ENCODE results near the gene PRR9. TPM values are rescaled to one million over a fixed set of nuclear protein-coding genes. Genes with fewer than 3 reads are reported as not detected.
"Not testable (repeated sequence)": the region's sequence is repeated elsewhere in the genome, so short reads cannot be mapped to it uniquely, and the experiment has no call there.

PRR9 gene
- total RNA-seq (not detected), polyA plus RNA-seq (not detected)

DNA sequence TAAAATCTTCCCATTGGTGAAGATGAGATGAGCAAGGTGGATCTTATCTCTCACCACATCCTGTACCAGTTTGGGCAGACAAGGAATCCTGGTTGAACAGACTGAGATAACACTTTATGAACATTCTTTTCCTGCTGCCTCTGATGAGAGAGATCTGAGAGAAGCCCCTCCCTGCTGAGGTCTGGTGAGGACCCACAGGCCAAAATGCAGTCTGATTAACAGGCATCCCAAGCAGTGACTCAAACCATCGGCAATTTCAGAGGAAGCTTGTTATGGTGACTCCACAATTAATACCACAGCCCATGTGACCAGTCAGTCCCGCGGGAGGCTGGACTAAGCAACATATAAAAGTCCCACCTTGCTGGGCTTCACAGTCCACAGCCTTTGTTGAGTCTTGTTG lies at the start of gene PRR9:
Gene PRR9 (plus strand): TSS at position 373 of the 400 bp plus-strand sequence. CDS start 561 bp downstream, outside the sequence.
- 68% methylated on average over 3 of the region's 3 CpGs for WGBS
- Histone ChIP-seq H3K36me3 (ENCODE audit: insufficient read depth) (no peaks in the 10 kb centered on the region), H3K27ac (ENCODE audit: low read depth) (no peak within 1 kb of the TSS), H3K4me1 (ENCODE audit: insufficient read depth) (no peaks in the 10 kb centered on the region), H3K4me3 (ENCODE audit: low read depth, low read length) (no peak within 1 kb of the TSS)
- no peak for DNase-seq (ENCODE audit: extremely low spot score)

DNA sequence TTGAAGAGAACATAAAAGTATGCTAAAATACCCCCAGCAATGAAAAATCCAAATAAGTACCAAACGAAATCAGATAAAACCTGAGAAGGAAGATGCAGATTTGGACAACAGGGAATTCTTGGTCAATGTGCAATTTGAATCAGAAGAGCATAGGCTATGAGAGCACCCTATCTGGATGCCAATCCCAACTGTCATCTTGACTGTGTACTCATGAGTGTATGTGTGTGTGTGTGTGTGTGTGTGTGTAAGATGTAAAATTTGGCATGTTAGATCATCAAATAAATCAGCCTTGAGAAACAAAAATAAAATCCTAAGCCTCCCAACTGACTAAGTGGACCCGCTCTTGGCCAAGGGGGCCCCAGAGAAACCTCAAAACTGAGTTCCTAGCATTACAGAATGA lies 48.7 kb upstream of the PRR9 start:
- H3K4me3 ChIP-seq (ENCODE audit: low read depth, low read length): no peak overlapping the region
- WGBS: 72% methylated on average over 2 of the region's 2 CpGs
- H3K4me1 ChIP-seq (ENCODE audit: insufficient read depth): no peaks in the 10 kb centered on the region
- H3K36me3 ChIP-seq (ENCODE audit: insufficient read depth): no peaks in the 10 kb centered on the region
- H3K27ac ChIP-seq (ENCODE audit: low read depth): no peak overlapping the region
- DNase-seq (ENCODE audit: extremely low spot score): no peak

DNA sequence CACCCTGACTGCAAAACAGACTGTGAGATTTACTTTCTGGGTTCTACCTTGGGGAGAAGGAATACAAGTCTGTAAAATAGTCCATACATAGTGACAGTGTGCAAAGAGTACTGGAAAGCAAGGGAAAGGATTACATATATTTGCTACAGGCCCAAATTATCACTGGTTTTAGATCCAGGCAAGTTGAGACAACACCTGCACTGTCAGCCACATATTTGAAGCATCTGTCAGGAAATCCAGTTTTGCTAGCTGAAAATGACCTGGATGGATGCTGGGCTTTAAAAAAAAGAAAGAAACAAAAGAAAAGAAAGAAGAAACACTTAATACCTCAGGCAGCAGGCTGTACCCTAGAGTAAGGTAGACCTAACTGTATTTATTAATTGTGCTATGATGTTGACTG lies 42.8 kb upstream of the PRR9 start:
- no peak for DNase-seq (ENCODE audit: extremely low spot score)
- no peak overlapping the region for H3K27ac ChIP-seq (ENCODE audit: low read depth)
- no peaks in the 10 kb centered on the region for H3K36me3 ChIP-seq (ENCODE audit: insufficient read depth)
- no peak overlapping the region for H3K4me3 ChIP-seq (ENCODE audit: low read depth, low read length)
- H3K4me1 ChIP-seq (ENCODE audit: insufficient read depth): no peaks in the 10 kb centered on the region

DNA sequence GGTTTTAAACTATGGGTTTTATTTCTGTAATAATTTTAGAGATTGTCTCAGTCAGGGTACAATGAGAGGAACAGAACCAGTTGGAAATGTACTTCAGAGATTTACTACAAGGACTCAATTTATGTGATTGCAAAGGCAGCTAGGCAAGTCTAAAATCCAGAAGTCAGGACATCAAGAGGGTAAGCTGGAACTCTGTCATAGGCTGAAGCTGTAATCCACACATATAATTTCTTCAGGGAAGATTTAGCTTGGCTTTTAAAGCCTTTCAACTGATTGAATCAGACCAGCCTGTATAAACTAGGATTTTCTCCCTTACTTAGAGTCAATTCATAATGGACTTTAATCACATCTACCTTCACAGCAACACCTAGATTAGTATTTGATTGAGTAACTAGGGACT lies 38.5 kb upstream of the PRR9 start:
- DNase-seq (ENCODE audit: extremely low spot score): no peak
- H3K4me3 ChIP-seq (ENCODE audit: low read depth, low read length): no peak overlapping the region
- H3K4me1 ChIP-seq (ENCODE audit: insufficient read depth): no peaks in the 10 kb centered on the region
- H3K36me3 ChIP-seq (ENCODE audit: insufficient read depth): no peaks in the 10 kb centered on the region
- no peak overlapping the region for H3K27ac ChIP-seq (ENCODE audit: low read depth)

DNA sequence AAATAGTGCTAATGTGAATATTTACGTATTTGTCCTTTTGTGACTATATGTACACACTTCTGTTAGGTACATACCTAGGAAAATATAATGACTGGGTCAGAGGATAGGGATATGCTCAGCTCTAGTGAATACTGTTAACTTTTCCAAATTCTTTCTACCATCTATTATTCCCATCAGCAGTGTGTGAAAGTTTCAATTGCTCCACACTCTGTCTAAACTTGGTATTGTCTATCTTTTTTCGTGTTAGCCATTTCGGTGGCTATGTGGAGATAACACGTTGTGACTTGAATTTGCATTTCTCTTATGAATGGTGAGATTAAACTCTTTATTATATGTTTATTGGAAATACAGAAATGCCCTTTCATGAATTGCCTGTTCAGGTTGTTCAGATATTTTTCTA lies 36.8 kb upstream of the PRR9 start:
- 74% methylated on average over 4 of the region's 4 CpGs for WGBS
- no peaks in the 10 kb centered on the region for H3K36me3 ChIP-seq (ENCODE audit: insufficient read depth)
- H3K4me1 ChIP-seq (ENCODE audit: insufficient read depth): no peaks in the 10 kb centered on the region
- no peak for DNase-seq (ENCODE audit: extremely low spot score)
- no peak overlapping the region for H3K4me3 ChIP-seq (ENCODE audit: low read depth, low read length)
- no peak overlapping the region for H3K27ac ChIP-seq (ENCODE audit: low read depth)

GRCh38 chr1:153188301-153188700 lies 29.1 kb upstream of the PRR9 start:
- not testable (repeated sequence) for H3K4me1 ChIP-seq (ENCODE audit: insufficient read depth); H3K4me3 ChIP-seq (ENCODE audit: low read depth, low read length); H3K36me3 ChIP-seq (ENCODE audit: insufficient read depth); DNase-seq (ENCODE audit: extremely low spot score); H3K27ac ChIP-seq (ENCODE audit: low read depth)
- WGBS: 77% methylated on average over 4 of the region's 4 CpGs

DNA sequence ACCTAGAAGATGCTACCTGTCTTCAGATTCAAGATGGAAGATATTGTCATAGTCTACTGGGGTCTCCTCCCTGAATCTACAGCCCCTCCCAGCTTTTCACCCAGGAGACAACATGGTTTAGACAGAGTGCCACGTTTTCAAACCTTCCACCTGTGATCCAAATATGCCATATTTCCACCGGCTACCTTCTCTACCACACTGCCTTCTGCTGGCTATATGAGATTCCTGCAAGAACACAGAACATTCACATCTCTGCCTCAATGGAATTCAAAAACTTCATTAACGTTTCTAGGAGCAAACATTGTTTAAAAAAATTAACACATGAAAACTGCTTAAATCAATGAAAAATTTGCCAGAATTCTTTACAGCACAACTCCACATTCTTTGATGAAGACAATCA lies 27.0 kb upstream of the PRR9 start:
- DNase-seq (ENCODE audit: extremely low spot score): no peak
- WGBS: 18% methylated on average over 3 of the region's 3 CpGs
- Histone ChIP-seq H3K27ac (ENCODE audit: low read depth) (no peak overlapping the region), H3K36me3 (ENCODE audit: insufficient read depth) (no peaks in the 10 kb centered on the region), H3K4me1 (ENCODE audit: insufficient read depth) (no peaks in the 10 kb centered on the region), H3K4me3 (ENCODE audit: low read depth, low read length) (no peak overlapping the region)

DNA sequence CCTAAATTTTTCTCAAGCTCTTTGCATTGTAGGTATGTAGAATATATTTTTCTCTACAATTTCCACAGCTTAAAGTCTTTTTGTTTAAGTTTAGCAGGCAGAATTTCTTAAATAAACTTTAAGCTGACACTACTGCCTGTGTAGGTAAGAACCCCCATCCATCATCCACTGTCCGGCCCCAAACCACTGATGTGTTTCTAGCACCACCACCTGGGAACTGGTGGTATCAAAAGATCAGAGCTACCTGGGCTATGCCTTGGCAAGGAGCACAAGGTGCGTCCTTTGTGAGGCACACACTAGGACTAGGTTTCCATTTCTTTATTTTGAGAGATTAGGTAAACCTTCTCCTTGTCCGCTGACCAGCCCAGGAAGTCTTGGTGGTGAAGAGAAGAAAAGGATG lies 24.7 kb upstream of the PRR9 start:
- no peak for DNase-seq (ENCODE audit: extremely low spot score)
- H3K4me1 ChIP-seq (ENCODE audit: insufficient read depth): no peaks in the 10 kb centered on the region
- H3K4me3 ChIP-seq (ENCODE audit: low read depth, low read length): no peak overlapping the region
- H3K36me3 ChIP-seq (ENCODE audit: insufficient read depth): no peaks in the 10 kb centered on the region
- WGBS: 24% methylated on average over 3 of the region's 3 CpGs
- no peak overlapping the region for H3K27ac ChIP-seq (ENCODE audit: low read depth)

GRCh38 chr1:153194331-153195050 lies 22.9 kb upstream of the PRR9 start:
- Histone ChIP-seq H3K27ac (ENCODE audit: low read depth) (no peak overlapping the region), H3K36me3 (ENCODE audit: insufficient read depth) (no peaks in the 10 kb centered on the region), H3K4me1 (ENCODE audit: insufficient read depth) (no peaks in the 10 kb centered on the region), H3K4me3 (ENCODE audit: low read depth, low read length) (no peak overlapping the region)
- WGBS: 56% methylated on average over 3 of the region's 3 CpGs
- no peak for DNase-seq (ENCODE audit: extremely low spot score)

- WGBS: 77% methylated on average over 4 of the region's 4 CpGs
- DNase-seq (ENCODE audit: extremely low spot score): no peak
- Histone ChIP-seq H3K27ac (ENCODE audit: low read depth) (no peak overlapping the region), H3K36me3 (ENCODE audit: insufficient read depth) (no peaks in the 10 kb centered on the region), H3K4me1 (ENCODE audit: insufficient read depth) (no peaks in the 10 kb centered on the region), H3K4me3 (ENCODE audit: low read depth, low read length) (no peak overlapping the region)
These were observed 22.2 kb upstream of the PRR9 start for GRCh38 chr1:153195216-153195615.

GRCh38 chr1:153202006-153202405 lies 15.4 kb upstream of the PRR9 start:
- H3K4me3 ChIP-seq (ENCODE audit: low read depth, low read length): no peak overlapping the region
- 39% methylated on average over 4 of the region's 4 CpGs for WGBS
- DNase-seq (ENCODE audit: extremely low spot score): no peak
- H3K27ac ChIP-seq (ENCODE audit: low read depth): no peak overlapping the region
- no peaks in the 10 kb centered on the region for H3K36me3 ChIP-seq (ENCODE audit: insufficient read depth)
- H3K4me1 ChIP-seq (ENCODE audit: insufficient read depth): no peaks in the 10 kb centered on the region

GRCh38 chr1:153203130-153203529 lies 14.3 kb upstream of the PRR9 start, which contains the start of gene LELP1:
Gene LELP1, plus strand, starts transcription at chr1:153203430. Its CDS starts 1,278 bp downstream, at chr1:153204708.
- Histone ChIP-seq H3K27ac (ENCODE audit: low read depth) (no peak within 1 kb of the TSS), H3K36me3 (ENCODE audit: insufficient read depth) (no peaks in the 10 kb centered on the region), H3K4me3 (ENCODE audit: low read depth, low read length) (no peak within 1 kb of the TSS), H3K4me1 (ENCODE audit: insufficient read depth) (no peaks in the 10 kb centered on the region)
- no peak for DNase-seq (ENCODE audit: extremely low spot score)
- WGBS: 58% methylated on average over 1 of the region's 1 CpG

DNA sequence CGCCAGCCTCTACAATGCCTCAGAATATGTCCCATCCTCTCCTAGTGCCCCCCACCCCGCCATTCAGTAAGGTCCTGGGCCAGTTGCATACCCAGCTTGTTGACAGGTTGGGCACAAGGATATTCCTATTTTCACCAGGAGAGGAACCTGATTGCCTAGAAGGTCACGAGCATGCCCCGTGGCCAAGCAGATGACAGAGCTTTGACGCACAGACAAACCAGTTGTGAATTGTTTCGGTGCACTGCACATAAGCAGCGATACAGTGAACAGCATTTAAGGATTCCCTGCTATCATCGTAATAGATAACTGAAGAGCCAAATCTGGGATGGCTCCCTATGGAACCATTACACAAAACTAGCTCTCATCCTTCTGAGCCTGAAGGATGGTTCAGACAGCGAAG lies 10.8 kb upstream of the PRR9 start:
- H3K4me1 ChIP-seq (ENCODE audit: insufficient read depth): no peaks in the 10 kb centered on the region
- no peak overlapping the region for H3K27ac ChIP-seq (ENCODE audit: low read depth)
- H3K4me3 ChIP-seq (ENCODE audit: low read depth, low read length): no peak overlapping the region
- H3K36me3 ChIP-seq (ENCODE audit: insufficient read depth): no peaks in the 10 kb centered on the region
- 90% methylated on average over 9 of the region's 9 CpGs for WGBS
- no peak for DNase-seq (ENCODE audit: extremely low spot score)

DNA sequence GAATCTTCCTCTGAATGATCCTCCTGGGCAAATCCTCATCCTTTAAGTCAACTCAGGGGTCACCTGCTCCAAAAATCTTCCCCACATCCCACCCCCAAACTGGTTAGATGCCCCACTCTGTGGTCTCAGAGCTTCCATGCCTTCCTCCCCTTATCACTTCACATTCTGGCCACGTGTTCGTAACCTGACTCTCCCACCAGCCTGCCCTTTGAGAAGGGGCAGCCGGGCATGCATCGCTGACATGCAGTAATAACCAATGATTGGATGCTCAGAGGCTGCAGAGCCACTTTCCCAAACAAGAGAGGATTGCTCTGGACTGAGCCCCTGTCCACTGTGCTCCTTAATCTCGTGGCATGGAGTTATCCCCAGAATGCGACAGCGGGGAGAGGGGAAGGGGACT lies 7.2 kb upstream of the PRR9 start:
- Histone ChIP-seq H3K4me1 (ENCODE audit: insufficient read depth) (no peaks in the 10 kb centered on the region), H3K4me3 (ENCODE audit: low read depth, low read length) (no peak overlapping the region), H3K27ac (ENCODE audit: low read depth) (no peak overlapping the region), H3K36me3 (ENCODE audit: insufficient read depth) (no peaks in the 10 kb centered on the region)
- 41% methylated on average over 7 of the region's 7 CpGs for WGBS
- no peak for DNase-seq (ENCODE audit: extremely low spot score)

GRCh38 chr1:153212201-153212600 lies 5.2 kb upstream of the PRR9 start:
- H3K27ac ChIP-seq (ENCODE audit: low read depth): no peak overlapping the region
- H3K4me1 ChIP-seq (ENCODE audit: insufficient read depth): no peaks in the 10 kb centered on the region
- DNase-seq (ENCODE audit: extremely low spot score): no peak
- 39% methylated on average over 5 of the region's 5 CpGs for WGBS
- H3K4me3 ChIP-seq (ENCODE audit: low read depth, low read length): no peak overlapping the region
- H3K36me3 ChIP-seq (ENCODE audit: insufficient read depth): no peaks in the 10 kb centered on the region

Data from urinary bladder (tissue), 4 donors.